ENCODE results near the gene RNF13.

The RNF13 gene

GRCh38 chr3:149810846-149811245, 2.2 kb upstream of the RNF13 start:
- no peak for DNase-seq (ENCODE audit: low read depth)
- no peak overlapping the region for H3K4me3 ChIP-seq (ENCODE audit: low read depth, low read length)
- TF ChIP-seq CTCF (conservative IDR thresholded peaks at IDR 0.05; ENCODE audit: low read depth, low read length): no peak

- peak overlapping the region; percentile 86 for H3K4me3 ChIP-seq (ENCODE audit: low read depth, low read length)
- TF ChIP-seq CTCF (conservative IDR thresholded peaks at IDR 0.05; ENCODE audit: low read depth, low read length): no peak
- no peak for DNase-seq (ENCODE audit: low read depth)
These were observed 830 bp upstream of the RNF13 start for GRCh38 chr3:149812165-149812605.

GRCh38 chr3:149813367-149814281, 609 bp downstream of the RNF13 start:
- no peak for TF ChIP-seq CTCF (conservative IDR thresholded peaks at IDR 0.05; ENCODE audit: low read depth, low read length)
- H3K4me3 ChIP-seq (ENCODE audit: low read depth, low read length): peak overlapping the region; percentile 86
- peak; percentile 48 for DNase-seq (ENCODE audit: low read depth)

GRCh38 chr3:149815321-149815720, 2.3 kb downstream of the RNF13 start:
- no peak for TF ChIP-seq CTCF (conservative IDR thresholded peaks at IDR 0.05; ENCODE audit: low read depth, low read length)
- DNase-seq (ENCODE audit: low read depth): no peak
- H3K4me3 ChIP-seq (ENCODE audit: low read depth, low read length): no peak overlapping the region

GRCh38 chr3:149815728-149816127, 2.7 kb downstream of the RNF13 start:
- H3K4me3 ChIP-seq (ENCODE audit: low read depth, low read length): no peak overlapping the region
- no peak for TF ChIP-seq CTCF (conservative IDR thresholded peaks at IDR 0.05; ENCODE audit: low read depth, low read length)
- DNase-seq (ENCODE audit: low read depth): no peak

- DNase-seq (ENCODE audit: low read depth): no peak
- no peak overlapping the region for H3K4me3 ChIP-seq (ENCODE audit: low read depth, low read length)
- no peak for TF ChIP-seq CTCF (conservative IDR thresholded peaks at IDR 0.05; ENCODE audit: low read depth, low read length)
These were observed 3.3 kb downstream of the RNF13 start for GRCh38 chr3:149816311-149816710.

- DNase-seq (ENCODE audit: low read depth): peak; percentile 78
- TF ChIP-seq CTCF (conservative IDR thresholded peaks at IDR 0.05; ENCODE audit: low read depth, low read length): no peak
- H3K4me3 ChIP-seq (ENCODE audit: low read depth, low read length): no peak overlapping the region
These were observed 4.0 kb downstream of the RNF13 start for GRCh38 chr3:149816986-149817385.

Measured in choroid plexus epithelial cell (primary cell).